DOHH2 (cell line): ENCODE results near the gene MSRB3.

Source experiments
- H3F3A ChIP-seq: fragments of 200-600 bp; sonication (generic), shearing (Covaris generic); 2 replicates; pipeline ENCODE4 v1.6.0; 2016; ENCODE audit warnings: antibody characterized with exemption, mild to moderate bottlenecking; ENCODE audit not compliant: control insufficient read depth, insufficient read depth
- H3K27ac ChIP-seq: fragments of 200-600 bp; sonication (generic); 2 replicates; pipeline ENCODE4 v1.5.1; 2014; ENCODE audit warnings: low read depth, mild to moderate bottlenecking, low read length, moderate library complexity
- H3K27me3 ChIP-seq: fragments of 200-600 bp; sonication (generic); 2 replicates; pipeline ENCODE4 v1.6.1; 2014; ENCODE audit warnings: mild to moderate bottlenecking, low read length, mixed read lengths; ENCODE audit not compliant: control insufficient read depth
- H3K36me3 ChIP-seq: fragments of 200-600 bp; sonication (generic); 2 replicates; pipeline ENCODE4 v1.6.1; 2014; ENCODE audit warnings: mild to moderate bottlenecking, low read length, moderate library complexity, mixed read lengths; ENCODE audit not compliant: control insufficient read depth
- H3K4me1 ChIP-seq: fragments of 200-600 bp; sonication (generic); 2 replicates; pipeline ENCODE4 v1.6.1; 2014; ENCODE audit warnings: mild to moderate bottlenecking, low read length, mixed read lengths; ENCODE audit not compliant: control insufficient read depth
- H3K4me2 ChIP-seq: fragments of 200-600 bp; sonication (generic); 2 replicates; pipeline ENCODE4 v1.6.0; 2014; ENCODE audit warnings: mild to moderate bottlenecking, low read length, moderate library complexity
- H3K4me3 ChIP-seq: fragments of 200-600 bp; sonication (generic); 2 replicates; pipeline ENCODE4 v1.5.1; 2014; ENCODE audit warnings: mild to moderate bottlenecking, low read length, mixed read lengths
- H3K79me2 ChIP-seq: fragments of 200-600 bp; sonication (generic); 2 replicates; pipeline ENCODE4 v1.6.1; 2014; ENCODE audit warnings: mild to moderate bottlenecking, low read length, mixed read lengths; ENCODE audit not compliant: control insufficient read depth
- H3K9me2 ChIP-seq: fragments of 200-600 bp; sonication (generic); replicated peaks from 2 replicates; pipeline ENCODE4 v1.6.1; 2014; ENCODE audit warnings: mild to moderate bottlenecking, low read length, mixed read lengths; ENCODE audit not compliant: control insufficient read depth
- H3K9me3 ChIP-seq: fragments of 200-600 bp; sonication (generic); 2 replicates; pipeline ENCODE4 v1.6.1; 2014; ENCODE audit warnings: antibody characterized with exemption, low read length, mixed read lengths; ENCODE audit not compliant: control insufficient read depth, insufficient read depth
- H4K20me1 ChIP-seq: fragments of 200-600 bp; sonication (generic); 2 replicates; pipeline ENCODE4 v1.6.0; 2014; ENCODE audit warnings: low read depth, mild to moderate bottlenecking, antibody characterized with exemption, low read length, moderate library complexity; ENCODE audit not compliant: control insufficient read depth, insufficient read depth
- CTCF ChIP-seq: fragments of 200-600 bp; sonication (generic); IDR thresholded peaks from one replicate; pipeline ENCODE4 v1.5.1; 2014; ENCODE audit warnings: antibody characterized with exemption, mild to moderate bottlenecking, low read depth, low read length; ENCODE audit not compliant: poor library complexity, severe bottlenecking
- EZH2phosphoT487 ChIP-seq: fragments of 200-600 bp; sonication (generic); IDR thresholded peaks from 2 replicates; pipeline ENCODE4 v1.6.1; 2017; ENCODE audit warnings: borderline replicate concordance, mild to moderate bottlenecking, antibody characterized with exemption, low read length, moderate library complexity, mixed read lengths

Gene MSRB3

DNA sequence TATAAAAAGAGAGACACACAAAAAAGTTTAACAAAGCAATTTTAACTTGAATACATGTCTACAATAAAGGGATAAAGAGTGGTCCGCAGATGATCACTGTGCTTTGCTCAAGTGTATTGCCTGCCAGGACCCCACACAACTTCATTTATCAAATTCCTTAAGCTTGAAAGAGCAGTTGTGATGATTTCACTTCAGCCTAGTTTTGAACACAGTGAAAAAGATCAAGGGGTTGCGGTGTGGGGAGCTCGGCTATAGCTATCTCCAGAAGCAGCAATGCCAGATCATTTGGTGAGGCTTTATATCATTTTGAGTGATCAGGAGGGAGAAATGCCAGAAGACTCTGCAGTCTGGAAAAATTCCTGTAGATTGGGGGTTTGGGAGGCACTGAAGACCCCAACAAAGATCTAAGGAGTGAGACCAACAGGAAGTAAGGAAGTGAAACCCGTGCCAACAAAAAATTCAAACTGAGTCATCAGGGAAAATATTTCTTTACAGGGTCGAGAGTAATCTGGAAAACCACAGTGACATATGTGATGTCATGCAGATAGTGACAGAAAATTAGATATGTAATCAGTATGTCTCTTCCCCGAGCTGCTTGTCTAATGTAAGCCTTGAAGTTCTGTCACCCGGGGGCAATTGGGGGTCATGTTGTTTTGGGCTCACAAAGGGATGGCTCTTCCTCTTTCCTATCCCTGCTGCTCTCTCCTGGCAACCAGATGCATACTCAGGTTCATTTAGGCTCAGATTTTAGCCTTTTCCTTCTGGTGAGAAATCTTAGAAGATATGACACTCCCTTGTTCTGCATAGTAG is 221.8 kb downstream of the MSRB3 start:
- H3F3A ChIP-seq, result no peaks in the 10 kb centered on the region
- H3K9me2 ChIP-seq, result no peaks in the 10 kb centered on the region
- no peak overlapping the region for H3K27ac ChIP-seq
- no peaks in the 10 kb centered on the region for H3K4me1 ChIP-seq
- no peaks in the 10 kb centered on the region for H3K9me3 ChIP-seq
- no peaks in the 10 kb centered on the region for H4K20me1 ChIP-seq
- H3K36me3 ChIP-seq, result no peaks in the 10 kb centered on the region
- H3K79me2 ChIP-seq, result no peaks in the 10 kb centered on the region
- H3K4me3 ChIP-seq, result no peak overlapping the region
- no peak for TF ChIP-seq EZH2phosphoT487
- no peak for TF ChIP-seq CTCF
- H3K4me2 ChIP-seq, result no peak overlapping the region
- no peaks in the 10 kb centered on the region for H3K27me3 ChIP-seq

GRCh38 chr12:65501093-65501621 is 222.7 kb downstream of the MSRB3 start:
- no peaks in the 10 kb centered on the region for H3K27me3 ChIP-seq
- no peaks in the 10 kb centered on the region for H3F3A ChIP-seq
- H4K20me1 ChIP-seq, result no peaks in the 10 kb centered on the region
- H3K36me3 ChIP-seq, result no peaks in the 10 kb centered on the region
- no peak overlapping the region for H3K4me2 ChIP-seq
- H3K79me2 ChIP-seq, result no peaks in the 10 kb centered on the region
- H3K4me3 ChIP-seq, result no peak overlapping the region
- H3K27ac ChIP-seq, result no peak overlapping the region
- H3K9me2 ChIP-seq, result no peaks in the 10 kb centered on the region
- no peaks in the 10 kb centered on the region for H3K9me3 ChIP-seq
- H3K4me1 ChIP-seq, result no peaks in the 10 kb centered on the region
- TF ChIP-seq CTCF, result no peak
- TF ChIP-seq EZH2phosphoT487, result no peak

DNA sequence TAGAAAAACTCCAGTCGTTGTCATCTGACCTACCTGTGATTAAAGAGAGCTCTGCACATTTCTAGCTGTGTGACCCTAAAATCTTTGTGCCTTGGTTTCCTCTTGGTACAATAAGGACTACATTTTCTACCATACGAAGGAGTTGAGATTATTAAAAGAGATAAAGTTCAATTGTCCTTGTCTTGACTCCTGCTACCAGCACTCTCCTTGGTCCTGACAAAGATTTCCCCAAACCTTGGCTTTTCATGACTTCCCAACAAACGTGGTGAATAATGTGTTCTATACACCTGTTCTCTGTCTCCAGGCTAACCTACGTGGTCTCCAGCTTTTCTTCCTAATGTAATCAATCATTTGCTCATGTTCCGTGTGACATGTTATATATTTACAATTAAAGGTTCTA is 223.5 kb downstream of the MSRB3 start:
- H3K4me1 ChIP-seq, result no peaks in the 10 kb centered on the region
- no peak overlapping the region for H3K4me2 ChIP-seq
- H3K79me2 ChIP-seq, result no peaks in the 10 kb centered on the region
- no peaks in the 10 kb centered on the region for H3K36me3 ChIP-seq
- no peaks in the 10 kb centered on the region for H3K27me3 ChIP-seq
- no peak overlapping the region for H3K4me3 ChIP-seq
- no peaks in the 10 kb centered on the region for H3K9me3 ChIP-seq
- no peaks in the 10 kb centered on the region for H3F3A ChIP-seq
- H3K9me2 ChIP-seq, result no peaks in the 10 kb centered on the region
- TF ChIP-seq CTCF, result no peak
- TF ChIP-seq EZH2phosphoT487, result no peak
- no peak overlapping the region for H3K27ac ChIP-seq
- no peaks in the 10 kb centered on the region for H4K20me1 ChIP-seq
